Gastrocnemius medialis (tissue), 4 donors: ENCODE measurements around the gene FMNL3. TPM values are rescaled to one million over a fixed set of nuclear protein-coding genes. Genes with fewer than 3 reads are reported as not detected.

ENCODE experiments used
- ATAC-seq, 2 donors: fragments of 150-250 bp; one replicate each; pipeline ENCODE4 v1.9.1; 2016
- DNase-seq, 2 donors: peaks; one replicate each; pipeline ENCODE4 v3.0.0-alpha.2; 2019
- H3K27ac ChIP-seq, 4 donors: fragments of 200-600 bp; sonication (generic); 1 replicate in 1 of 4; 2 replicates in 3 of 4; pipeline ENCODE4 v1.5.1; 2016 to 2018; ENCODE audit warnings: mild to moderate bottlenecking in 2 of 4, moderate library complexity in 1 of 4
- H3K27me3 ChIP-seq, 3 donors: fragments of 200-600 bp; sonication (generic) in 2 of 3; 1 replicate in 1 of 3; 2 replicates in 2 of 3; pipeline versions ENCODE4 v1.5.1 to v1.6.0; 2016 to 2019; ENCODE audit warnings: mild to moderate bottlenecking in 1 of 3, moderate library complexity in 1 of 3
- H3K36me3 ChIP-seq, 2 donors: fragments of 200-600 bp; sonication (generic) in 1 of 2; one replicate each; pipeline ENCODE4 v1.5.1; 2017 to 2018
- H3K4me1 ChIP-seq, 2 donors: fragments of 200-600 bp; sonication (generic) in 1 of 2; one replicate each; pipeline ENCODE4 v1.5.1; 2016 to 2017; ENCODE audit warnings: mild to moderate bottlenecking in 2 of 2
- H3K4me3 ChIP-seq, 4 donors: fragments of 200-600 bp; sonication (generic) in 3 of 4; 1 replicate in 1 of 4; 2 replicates in 3 of 4; pipeline ENCODE4 v1.5.1; 2016 to 2019; ENCODE audit warnings: mild to moderate bottlenecking in 2 of 4
- H3K9me3 ChIP-seq, 3 donors: fragments of 200-600 bp; sonication (generic) in 2 of 3; 1 replicate in 1 of 3; 2 replicates in 2 of 3; pipeline ENCODE4 v1.5.1; 2016 to 2019
- CTCF ChIP-seq, 5 experiments: fragments of 450-650 bp in 3 of 5; fragments of 200-600 bp in 2 of 5; sonication (generic) in 2 of 5; IDR thresholded peaks in 4 of 5; conservative IDR thresholded peaks in 1 of 5; 1 replicate in 4 of 5; 2 replicates in 1 of 5; pipeline ENCODE4 v1.5.1; 2016 to 2019; ENCODE audit warnings: antibody characterized with exemption in 5 of 5, mild to moderate bottlenecking in 3 of 5, moderate library complexity in 3 of 5
- POLR2A ChIP-seq, 2 donors: fragments of 450-650 bp; IDR thresholded peaks; one replicate each; pipeline ENCODE4 v1.6.1; 2017; ENCODE audit warnings: antibody characterized with exemption in 2 of 2, mild to moderate bottlenecking in 2 of 2, moderate library complexity in 2 of 2
- in situ Hi-C, 4 donors: fragments of 200-750 bp; cut with MboI; loops; one replicate each; pipeline versions ENCODE4 v1.15.0 to v1.8.0; 2017; ENCODE audit warnings: low sequenced_read_pairs in 4 of 4
- intact Hi-C: fragments of 100-400 bp; cut with DNase I; formaldehyde crosslinking; loops from one replicate; pipeline ENCODE4 v1.15.1; 2023; ENCODE audit warnings: low total_unique reads
- total RNA-seq, 4 donors: library from RNA; depleted of rRNA; stranded (reverse); fragments of >200 nt; gene quantifications; one replicate each; pipeline versions ENCODE4 v1.1.0 to v1.2.3, GENCODE V29; 2016

Gene FMNL3
- total RNA-seq, 4 donors from 2014 or later = 2.0 to 5.5 (median 4.9) TPM

- Histone ChIP-seq H3K27ac (no peak overlapping the region), H3K36me3 (no peaks in the 10 kb centered on the region), H3K27me3 (no peaks in the 10 kb centered on the region), H3K4me1 (peaks cover 21 to 40% of the 10 kb centered on the region in 2 donors), H3K9me3 (no peaks in the 10 kb centered on the region), H3K4me3 (no peak overlapping the region)
- TF ChIP-seq POLR2A (IDR thresholded peaks at IDR 0.05) (no peak), CTCF (IDR thresholded peaks at IDR 0.05 in 4 of 5, conservative IDR thresholded peaks at IDR 0.05 in 1 of 5) (no peak)
- ATAC-seq (no peak), DNase-seq (no peak)
- in situ Hi-C loops = no loop called here
- intact Hi-C loops = no loop called here
Measured at GRCh38 chr12:49693931-49694444, 13.2 kb downstream of the FMNL3 start.

- in situ Hi-C loops (no loop called here), intact Hi-C loops (no loop called here)
- DNase-seq (no peak), ATAC-seq (no peak)
- Histone ChIP-seq H3K27me3 (no peaks in the 10 kb centered on the region), H3K4me3 (no peak overlapping the region), H3K4me1 (peaks cover 11 to 30% of the 10 kb centered on the region in 2 donors), H3K27ac (no peak overlapping the region), H3K9me3 (no peaks in the 10 kb centered on the region), H3K36me3 (no peaks in the 10 kb centered on the region)
- TF ChIP-seq CTCF (IDR thresholded peaks at IDR 0.05 in 4 of 5, conservative IDR thresholded peaks at IDR 0.05 in 1 of 5) (no peak), POLR2A (IDR thresholded peaks at IDR 0.05) (no peak)
Measured at GRCh38 chr12:49692851-49693250, 14.4 kb downstream of the FMNL3 start.

- intact Hi-C loops = no loop called here
Measured at GRCh38 chr12:49689785-49690184, 17.4 kb downstream of the FMNL3 start.

GRCh38 chr12:49689237-49689636, 18.0 kb downstream of the FMNL3 start:
- Histone ChIP-seq H3K9me3 (no peaks in the 10 kb centered on the region), H3K4me3 (no peak overlapping the region), H3K27ac (no peak overlapping the region), H3K27me3 (no peaks in the 10 kb centered on the region), H3K4me1 (peaks cover 3 to 24% of the 10 kb centered on the region in 2 donors), H3K36me3 (no peaks in the 10 kb centered on the region)
- no peak for TF ChIP-seq CTCF (IDR thresholded peaks at IDR 0.05 in 4 of 5, conservative IDR thresholded peaks at IDR 0.05 in 1 of 5)
- no peak for TF ChIP-seq POLR2A (IDR thresholded peaks at IDR 0.05)
- intact Hi-C loops = no loop called here
- in situ Hi-C loops = no loop called here
- ATAC-seq (no peak), DNase-seq (no peak)

More at GRCh38 chr12:49689785-49690184, 17.4 kb downstream of the FMNL3 start:
- in situ Hi-C loops = no loop called here
- TF ChIP-seq CTCF (IDR thresholded peaks at IDR 0.05 in 4 of 5, conservative IDR thresholded peaks at IDR 0.05 in 1 of 5) (no peak), POLR2A (IDR thresholded peaks at IDR 0.05) (no peak)
- no peak overlapping the region for H3K27ac ChIP-seq
- no peaks in the 10 kb centered on the region for H3K9me3 ChIP-seq
- H3K4me3 ChIP-seq = no peak overlapping the region
- DNase-seq = no peak
- H3K36me3 ChIP-seq = no peaks in the 10 kb centered on the region
- peaks cover 3 to 19% of the 10 kb centered on the region in 2 donors for H3K4me1 ChIP-seq
- H3K27me3 ChIP-seq = no peaks in the 10 kb centered on the region
- ATAC-seq = no peak

- Histone ChIP-seq H3K4me1 (peaks cover 0 to 24% of the 10 kb centered on the region in 2 donors), H3K9me3 (no peaks in the 10 kb centered on the region), H3K4me3 (no peak overlapping the region), H3K36me3 (no peaks in the 10 kb centered on the region), H3K27ac (no peak overlapping the region), H3K27me3 (no peaks in the 10 kb centered on the region)
- DNase-seq (no peak), ATAC-seq (no peak)
- in situ Hi-C loops = no loop called here
- intact Hi-C loops = no loop called here
- no peak for TF ChIP-seq CTCF (IDR thresholded peaks at IDR 0.05 in 4 of 5, conservative IDR thresholded peaks at IDR 0.05 in 1 of 5)
- TF ChIP-seq POLR2A (IDR thresholded peaks at IDR 0.05) = no peak
Measured at GRCh38 chr12:49687941-49688340, 19.3 kb downstream of the FMNL3 start.
